HG03571 (cell line): ENCODE measurements around the gene SYT17.

Experiments
- ATAC-seq: cut with Tn5 transposase; IDR thresholded peaks from one replicate; pipeline ENCODE4 v1.9.1; 2021; ENCODE audit not compliant: unreplicated experiment

The SYT17 gene

DNA sequence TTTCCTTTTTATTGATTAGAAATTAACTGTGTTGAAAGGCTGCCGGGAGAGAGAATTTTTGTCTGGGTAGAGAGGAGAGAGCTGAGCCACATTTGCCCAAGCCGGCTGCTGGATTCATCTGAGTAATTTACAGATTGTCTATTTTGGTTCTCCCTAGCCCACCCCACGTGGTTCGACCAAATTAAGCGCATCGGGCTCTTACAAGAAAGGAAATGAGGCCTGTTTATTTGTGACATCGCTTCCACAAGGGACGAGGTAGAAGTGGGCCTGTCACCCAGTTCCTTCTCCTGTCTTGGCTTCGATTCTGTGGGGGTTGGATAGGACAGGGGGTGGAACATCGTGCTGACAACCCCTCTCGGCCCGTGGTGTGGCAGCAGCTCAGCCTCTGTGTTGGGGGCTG lies 42.9 kb downstream of the SYT17 start:
- peak; percentile 36 for ATAC-seq

DNA sequence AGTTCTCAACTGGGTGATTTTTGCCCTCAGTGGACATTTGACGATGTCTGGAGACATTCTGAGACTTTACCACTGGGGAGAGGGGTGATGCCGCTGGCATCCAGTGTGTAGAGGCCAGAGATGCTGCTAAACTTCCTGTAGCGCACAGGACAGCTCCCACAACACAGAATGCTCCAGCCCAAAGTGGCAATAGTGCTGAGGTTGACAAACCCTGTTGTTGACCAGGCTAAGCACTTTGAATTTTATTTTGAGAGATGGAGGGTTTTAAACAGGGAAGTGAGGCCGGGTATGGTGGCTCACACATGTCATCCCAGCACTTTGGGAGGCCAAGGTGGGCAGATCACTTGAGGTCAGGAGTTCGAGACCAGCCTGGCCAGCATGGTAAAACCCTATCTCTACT lies 44.0 kb downstream of the SYT17 start:
- ATAC-seq = no peak

- ATAC-seq = no peak
These were observed 45.8 kb downstream of the SYT17 start for GRCh38 chr16:19213885-19214284.

GRCh38 chr16:19215705-19216104 lies 47.7 kb downstream of the SYT17 start:
- no peak for ATAC-seq

GRCh38 chr16:19218581-19218980 lies 50.5 kb downstream of the SYT17 start:
- no peak for ATAC-seq

DNA sequence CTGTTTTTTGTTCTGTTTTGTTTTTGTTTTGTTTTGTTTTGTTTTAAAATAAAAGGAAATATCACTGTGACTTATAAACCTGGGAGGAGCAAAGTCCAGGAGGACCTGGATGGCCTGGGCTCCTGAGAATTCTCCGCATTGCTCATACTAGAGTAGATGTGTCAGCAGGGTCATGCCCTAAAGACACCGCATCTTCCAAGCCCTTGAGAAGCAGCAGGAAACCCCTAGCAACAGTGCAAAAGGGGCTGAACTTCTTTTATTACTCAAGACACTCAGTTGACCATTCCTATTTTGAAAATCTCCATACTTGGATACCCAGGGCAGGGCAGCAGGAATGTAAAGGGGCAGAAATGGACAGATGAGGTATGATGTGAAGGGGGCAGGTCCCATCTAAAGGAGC lies 51.8 kb downstream of the SYT17 start:
- no peak for ATAC-seq

- ATAC-seq = no peak
These were observed 55.5 kb downstream of the SYT17 start for GRCh38 chr16:19223235-19224170.

- ATAC-seq = no peak
These were observed 57.6 kb downstream of the SYT17 start for GRCh38 chr16:19225651-19226050.

- no peak for ATAC-seq
These were observed 59.6 kb downstream of the SYT17 start for GRCh38 chr16:19227643-19228042.

DNA sequence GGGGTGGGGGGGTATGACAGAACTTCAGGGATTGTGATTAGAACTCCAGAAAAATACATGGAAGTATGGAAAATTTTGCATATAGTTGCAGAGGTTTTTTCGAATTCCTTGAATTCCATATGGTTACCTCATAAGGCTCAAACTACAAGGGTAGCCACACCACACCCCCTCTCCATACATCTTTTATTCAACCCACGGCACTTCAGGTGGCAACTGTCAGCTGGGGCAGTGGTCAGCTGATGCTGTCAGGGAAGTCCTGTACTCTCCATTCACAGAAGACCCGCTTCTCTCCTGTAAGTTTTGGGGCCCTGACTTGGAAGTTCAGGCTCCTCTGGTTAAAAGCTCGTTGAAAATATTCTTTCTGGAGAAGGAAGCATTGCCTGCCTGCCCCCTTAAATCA lies 60.0 kb downstream of the SYT17 start:
- ATAC-seq = no peak

GRCh38 chr16:19228575-19228974 lies 60.5 kb downstream of the SYT17 start:
- no peak for ATAC-seq

GRCh38 chr16:19230575-19230974 lies 62.5 kb downstream of the SYT17 start:
- ATAC-seq = no peak

GRCh38 chr16:19231881-19232280 lies 63.8 kb downstream of the SYT17 start:
- no peak for ATAC-seq

DNA sequence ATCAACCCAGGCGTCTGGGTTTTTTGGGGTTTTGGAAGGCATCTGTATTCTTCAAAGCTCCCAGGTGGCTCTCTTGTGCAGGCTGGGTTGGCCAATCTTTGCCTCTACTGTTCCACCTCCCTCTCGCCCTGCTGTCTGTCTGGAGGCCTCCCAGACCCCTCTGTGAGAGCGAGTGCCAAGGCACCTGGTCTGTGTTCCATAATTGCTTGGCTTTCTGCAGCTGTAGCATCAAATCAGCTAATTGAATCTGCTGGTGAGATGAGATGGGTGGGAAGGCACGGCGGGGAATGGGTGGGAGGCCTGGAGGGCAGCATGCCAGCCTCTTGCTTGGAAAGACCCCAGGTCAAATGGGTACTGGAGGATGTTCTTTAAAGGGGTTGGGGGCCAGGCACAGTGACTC lies 64.9 kb downstream of the SYT17 start:
- ATAC-seq = no peak

- no peak for ATAC-seq
These were observed 67.4 kb downstream of the SYT17 start for GRCh38 chr16:19235478-19235877.

- ATAC-seq = no peak
These were observed 67.8 kb downstream of the SYT17 start for GRCh38 chr16:19235886-19236285.

DNA sequence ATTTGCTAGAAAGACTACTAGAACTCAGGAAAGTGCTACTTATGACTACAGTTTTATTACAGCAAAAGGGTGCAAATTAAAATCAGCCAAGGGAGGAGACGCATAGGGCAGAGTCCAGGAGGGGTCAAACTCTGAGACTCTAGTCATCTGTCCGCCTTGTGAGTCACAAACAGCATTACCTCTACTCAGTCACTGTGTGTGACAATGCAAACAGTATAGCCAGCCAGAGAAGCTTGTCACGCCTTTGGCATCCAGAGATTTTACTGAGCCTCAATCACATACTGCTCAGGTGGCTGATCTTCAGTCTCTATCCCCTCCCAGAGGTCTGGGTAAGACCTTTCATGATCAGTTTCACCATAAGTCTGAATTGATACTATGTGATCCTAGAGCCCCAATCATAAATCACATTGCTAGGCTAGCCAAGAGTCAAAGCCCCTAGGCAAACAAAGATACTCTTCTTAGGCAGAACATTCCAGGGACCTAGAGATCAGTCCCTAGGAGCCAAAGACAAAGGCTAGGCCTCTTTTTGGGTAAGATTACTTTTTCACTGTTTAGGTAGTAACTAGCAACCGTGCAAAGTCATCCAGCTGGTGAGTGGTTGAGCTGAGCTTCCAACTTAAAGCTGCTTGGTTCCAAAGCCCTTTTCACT lies 68.6 kb downstream of the SYT17 start:
- ATAC-seq = no peak

DNA sequence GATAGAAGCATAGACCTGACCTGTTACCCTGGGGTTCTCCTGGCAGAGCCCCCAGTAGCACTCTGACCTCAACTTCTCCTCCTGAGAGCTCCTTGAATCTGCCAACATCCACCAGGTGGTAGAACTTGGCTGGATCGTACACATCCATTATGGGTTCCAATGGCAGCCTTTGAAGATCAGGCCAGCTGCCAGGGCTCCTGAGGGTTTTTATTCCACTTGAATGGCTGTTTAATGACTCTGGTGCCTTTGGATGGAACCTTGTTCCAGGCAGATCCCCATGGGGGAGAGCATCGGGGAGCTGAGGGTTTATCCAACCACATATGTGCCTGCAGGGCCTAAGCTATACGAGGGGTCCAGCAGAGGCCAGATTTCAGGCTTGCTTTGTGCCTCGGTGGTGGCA lies 70.4 kb downstream of the SYT17 start:
- ATAC-seq = no peak

- no peak for ATAC-seq
These were observed 71.6 kb downstream of the SYT17 start for GRCh38 chr16:19239511-19240155.

GRCh38 chr16:19240494-19240893 lies 72.5 kb downstream of the SYT17 start:
- ATAC-seq = no peak

DNA sequence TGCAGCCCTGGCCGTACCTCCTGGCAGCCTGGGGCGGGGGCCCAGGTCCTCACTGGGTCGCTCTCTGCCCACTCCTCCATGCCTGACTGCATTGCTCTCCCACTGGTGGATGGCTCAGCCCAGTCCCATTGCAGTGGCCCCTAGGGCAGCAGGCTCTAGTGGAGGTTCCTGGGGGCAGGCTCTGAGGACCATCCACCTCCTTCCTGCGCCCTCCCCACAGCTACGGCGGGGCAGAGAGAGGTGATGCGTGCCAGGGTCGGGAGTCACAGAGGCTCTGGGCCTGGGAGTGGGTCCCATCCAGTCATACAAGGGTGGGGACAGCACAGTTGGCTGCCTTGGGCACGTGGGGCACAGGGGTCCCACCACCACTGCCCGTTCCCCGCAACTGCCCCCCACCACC lies 73.5 kb downstream of the SYT17 start:
- ATAC-seq = no peak

- ATAC-seq = no peak
These were observed 74.1 kb downstream of the SYT17 start for GRCh38 chr16:19242186-19242585.
